K562 (cell line): ENCODE measurements around the gene SLC5A5. TPM values are rescaled to one million over a fixed set of nuclear protein-coding genes. Genes with fewer than 3 reads are reported as not detected.

Experiments used
- ATAC-seq: fragments of 200-7000 bp; cut with Tn5 transposase; 3 replicates; pipeline ENCODE4 v1.9.1; 2020; ENCODE audit warnings: moderate library complexity
- BruUV-seq: library from RNA; stranded (reverse); fragments of 400-500 nt; replicated peaks from 2 replicates; lab custom pipeline; 2021; lab: Mats Ljungman, UMichigan
- CTCF ChIA-PET: fragments of 300-600 bp; formaldehyde crosslinking; extraction: SDS; loops from one replicate; lab custom pipeline; 2021; ENCODE audit warnings: low intra/inter-chr PET ratio; lab: Yijun Ruan, JAX
- POLR2A ChIA-PET: fragments of 300-600, 350-650 bp; sonication (Branson Sonifier 250); formaldehyde crosslinking; extraction: SDS; loops from one replicate; lab custom pipeline; 2021; ENCODE audit warnings: antibody characterized with exemption, inconsistent platforms; lab: Yijun Ruan, JAX
- DNase-seq, 4 experiments: peaks; one replicate each; pipeline versions ENCODE4 v3.0.0 to v3.0.0-alpha.2; 2011 to 2018; ENCODE audit warnings: low spot score in 3 of 4, mixed read lengths in 3 of 4; ENCODE audit errors: extremely low read depth in 1 of 4
- FAIRE-seq: peaks from 2 replicates; lab custom pipeline; 2011; peaks lifted over from hg19 to GRCh38; lab: Jason Lieb, UNC
- H2AFZ ChIP-seq: 2 replicates; pipeline ENCODE4 v1.6.0; 2011; ENCODE audit warnings: low read depth, low read length, control low read depth, inconsistent platforms
- H3K27ac ChIP-seq: fragments of 200-600 bp; 3 replicates; pipeline ENCODE4 v1.8.0; 2011; ENCODE audit warnings: low read depth, mild to moderate bottlenecking, control low read depth, inconsistent platforms, low read length, moderate library complexity, mixed read lengths; ENCODE audit errors: extremely low read depth
- H3K27me3 ChIP-seq, 2 experiments: fragments of 300-600 bp in 1 of 2; 2 replicates in 1 of 2; 3 replicates in 1 of 2; pipeline versions ENCODE4 v1.6.0 to v1.8.0; 2011; ENCODE audit warnings: inconsistent platforms in 2 of 2, low read length in 2 of 2, mild to moderate bottlenecking in 1 of 2, mixed read lengths in 1 of 2, moderate library complexity in 1 of 2; ENCODE audit not compliant: control insufficient read depth in 2 of 2, insufficient read depth in 2 of 2
- H3K36me3 ChIP-seq: fragments of 300-600 bp; 3 replicates; pipeline ENCODE4 v1.8.0; 2011; ENCODE audit warnings: mild to moderate bottlenecking, low read length, inconsistent platforms; ENCODE audit not compliant: control insufficient read depth, insufficient read depth
- H3K4me1 ChIP-seq, 2 experiments: fragments of 200-600 bp in 1 of 2; replicated peaks in 1 of 2; 2 replicates in 1 of 2; 3 replicates in 1 of 2; pipeline versions ENCODE4 v1.5.1 to v1.8.0; 2011; ENCODE audit warnings: inconsistent platforms in 2 of 2, low read length in 2 of 2, mild to moderate bottlenecking in 1 of 2, mixed read lengths in 1 of 2, moderate library complexity in 1 of 2; ENCODE audit not compliant: control insufficient read depth in 2 of 2, insufficient read depth in 2 of 2
- H3K4me2 ChIP-seq: 2 replicates; pipeline ENCODE4 v1.6.1; 2011; ENCODE audit warnings: low read length, control low read depth, inconsistent platforms, mixed read lengths; ENCODE audit not compliant: insufficient read depth
- H3K4me3 ChIP-seq: fragments of 200-600 bp; sonication (generic), shearing (Covaris generic); 2 replicates; pipeline ENCODE4 v1.5.1; 2016; ENCODE audit warnings: control low read depth, inconsistent platforms
- H3K79me2 ChIP-seq: fragments of 200-600 bp; 3 replicates; pipeline ENCODE4 v1.8.0; 2011; ENCODE audit warnings: low read length, inconsistent platforms; ENCODE audit not compliant: control insufficient read depth, insufficient read depth
- H3K9ac ChIP-seq, 2 experiments: 2 replicates each; pipeline versions ENCODE4 v1.6.0 to v1.6.1; 2011; ENCODE audit warnings: low read depth in 2 of 2, low read length in 2 of 2, control low read depth in 1 of 2, inconsistent platforms in 1 of 2, mild to moderate bottlenecking in 1 of 2, mixed read lengths in 1 of 2; ENCODE audit not compliant: insufficient read depth in 1 of 2
- H3K9me1 ChIP-seq: one replicate; pipeline ENCODE4 v1.6.0; 2011; ENCODE audit warnings: inconsistent platforms, mild to moderate bottlenecking, low read length, moderate library complexity; ENCODE audit not compliant: control insufficient read depth, insufficient read depth
- H3K9me3 ChIP-seq: replicated peaks from 2 replicates; pipeline ENCODE4 v1.5.1; 2011; ENCODE audit warnings: low read depth, low read length, inconsistent platforms; ENCODE audit not compliant: control insufficient read depth, insufficient read depth
- H4K20me1 ChIP-seq: replicated peaks from 2 replicates; pipeline ENCODE4 v1.6.1; 2011; ENCODE audit warnings: low read length, inconsistent platforms, mixed read lengths; ENCODE audit not compliant: control insufficient read depth, insufficient read depth
- ADNP ChIP-seq: fragments of 200-800 bp; sonication (Bioruptor generic); IDR thresholded peaks from 2 replicates; pipeline ENCODE4 v1.6.1; 2016; ENCODE audit warnings: missing genetic modification characterization, missing compliant biosample characterization
- CBX2 ChIP-seq: fragments of 200-600 bp; sonication (generic); IDR thresholded peaks from one replicate; pipeline ENCODE4 v1.6.1; 2012; ENCODE audit warnings: mild to moderate bottlenecking, low read length, inconsistent platforms; ENCODE audit not compliant: insufficient read depth, poor library complexity, severe bottlenecking
- CGGBP1 ChIP-seq: fragments of 250-450 bp; sonication (Bioruptor Pico); IDR thresholded peaks from 2 replicates; pipeline ENCODE4 v1.9.0; 2021; ENCODE audit warnings: mild to moderate bottlenecking
- CREB3 ChIP-seq: fragments of 450-650 bp; conservative IDR thresholded peaks from 2 replicates; pipeline ENCODE4 v1.6.1; 2016; ENCODE audit warnings: missing genetic modification characterization, low read depth, mild to moderate bottlenecking, missing compliant biosample characterization, moderate library complexity
- E2F6 ChIP-seq, 2 experiments: IDR thresholded peaks; 2 replicates each; pipeline ENCODE4 v1.6.1; 2011; ENCODE audit warnings: borderline replicate concordance in 1 of 2, control low read depth in 1 of 2, low read depth in 1 of 2, low read length in 1 of 2, mild to moderate bottlenecking in 1 of 2, mixed read lengths in 1 of 2, moderate library complexity in 1 of 2; ENCODE audit not compliant: insufficient read depth in 1 of 2, insufficient read length in 1 of 2, poor library complexity in 1 of 2, severe bottlenecking in 1 of 2; ENCODE audit errors: extremely low read depth in 1 of 2
- GABPB1 ChIP-seq: sonication (generic); formaldehyde crosslinking; IDR thresholded peaks from 2 replicates; pipeline ENCODE4 v1.8.0; 2022; ENCODE audit warnings: mild to moderate bottlenecking, missing genetic modification reagents
- GTF2E2 ChIP-seq: fragments of 200-800 bp; sonication (Bioruptor generic); IDR thresholded peaks from 2 replicates; pipeline ENCODE4 v1.6.1; 2016; ENCODE audit warnings: missing genetic modification characterization, missing compliant biosample characterization
- HNRNPK ChIP-seq: fragments of 200-400 bp; formaldehyde crosslinking; IDR thresholded peaks from one replicate; pipeline ENCODE4 v1.6.1; 2018; ENCODE audit warnings: mild to moderate bottlenecking, low read depth, low read length; ENCODE audit not compliant: poor library complexity, severe bottlenecking
- JUN ChIP-seq, 2 experiments: sonication (generic) in 1 of 2; formaldehyde crosslinking in 1 of 2; IDR thresholded peaks; 2 replicates each; pipeline versions ENCODE4 v1.6.1 to v1.8.0; 2012 to 2022; ENCODE audit warnings: borderline replicate concordance in 2 of 2, mild to moderate bottlenecking in 2 of 2, improper control_type of control experiment in 1 of 2, low read depth in 1 of 2, low read length in 1 of 2, missing genetic modification reagents in 1 of 2
- KDM1A ChIP-seq, 2 experiments: fragments of 450-650 bp; IDR thresholded peaks; 2 replicates each; pipeline ENCODE4 v1.6.1; 2016; ENCODE audit warnings: mild to moderate bottlenecking in 2 of 2
- OTX1 ChIP-seq: fragments of 450-650 bp; formaldehyde crosslinking; IDR thresholded peaks from 2 replicates; pipeline ENCODE4 v1.4.0; 2022; ENCODE audit warnings: mild to moderate bottlenecking
- TCFL5 ChIP-seq: fragments of 250-450 bp; sonication (Bioruptor Pico); conservative IDR thresholded peaks from 2 replicates; pipeline ENCODE4 v1.6.1; 2021; ENCODE audit warnings: mild to moderate bottlenecking, moderate library complexity, matching md5 sums
- TRIM24 ChIP-seq, 2 experiments: fragments of 450-650 bp; IDR thresholded peaks; 2 replicates each; pipeline ENCODE4 v1.6.1; 2016
- TSC22D4 ChIP-seq: fragments of 450-650 bp; IDR thresholded peaks from 2 replicates; pipeline ENCODE4 v1.6.1; 2016; ENCODE audit warnings: missing genetic modification characterization, missing biosample characterization, control low read depth
- VEZF1 ChIP-seq: fragments of 200-800 bp; sonication (Bioruptor generic); IDR thresholded peaks from 2 replicates; pipeline ENCODE4 v1.6.1; 2017; ENCODE audit warnings: missing genetic modification characterization, missing compliant biosample characterization
- ZC3H11A ChIP-seq: IDR thresholded peaks from 2 replicates; pipeline ENCODE4 v1.6.1; 2012; ENCODE audit warnings: low read depth, low read length, improper control_type of control experiment
- ZNF175 ChIP-seq: fragments of 200-800 bp; sonication (Bioruptor generic); IDR thresholded peaks from 2 replicates; pipeline ENCODE4 v1.6.1; 2016; ENCODE audit warnings: low read depth, mild to moderate bottlenecking, missing genetic modification characterization, missing compliant biosample characterization
- ZNF408 ChIP-seq: fragments of 250-450 bp; sonication (Bioruptor Pico); IDR thresholded peaks from 2 replicates; pipeline ENCODE4 v1.4.0; 2020; ENCODE audit warnings: low read depth, mild to moderate bottlenecking, moderate library complexity
- WGBS: fragments of 100-300 bp; shearing (Covaris generic); methylation state at CpG from one replicate; pipeline ENCODE4 v1.1.6; 2016; ENCODE audit warnings: low coverage, mixed read lengths; ENCODE audit not compliant: insufficient coverage; ENCODE audit errors: missing lambda C conversion rate; 5-methylcytosine and 5-hydroxymethylcytosine counted together
- in situ Hi-C: fragments of 300-500 bp; cut with MboI; formaldehyde crosslinking; loops from 4 replicates; pipeline ENCODE4 v1.15.0; 2018; ENCODE audit warnings: inconsistent platforms, mixed read lengths
- intact Hi-C: fragments of 100-400 bp; cut with micrococcal nuclease; formaldehyde crosslinking; loops from 2 replicates; pipeline ENCODE4 v1.14.2; 2022
- polyA plus RNA-seq, 8 experiments: library from polyadenylated mRNA; depleted of rRNA in 4 of 8; stranded (reverse) in 5 of 8; unstranded in 3 of 8; fragments of >200 nt; fragmentation: Nextera tagmentation in 2 of 8; fragmentation: Illumina TruSeq in 1 of 8; extraction: Ambion mirVana in 2 of 8; extraction: Trizol in 1 of 8; gene quantifications; 2 replicates each; pipeline versions ENCODE4 v1.2.1 to v1.2.3, GENCODE V29; 2011 to 2014; ENCODE audit warnings: inconsistent platforms in 1 of 8, missing spikeins in 1 of 8
- total RNA-seq, 7 experiments: library from RNA; depleted of rRNA in 6 of 7; stranded (reverse); fragments of >200 nt in 6 of 7; fragmentation: Illumina TruSeq in 2 of 7; extraction: Trizol in 2 of 7; gene quantifications; 2 replicates each; pipeline versions ENCODE4 v1.2.1 to v1.2.3, GENCODE V29; 2011 to 2021; ENCODE audit warnings: low replicate concordance in 1 of 7

Gene SLC5A5
- total and polyA plus RNA-seq, 9 of the 15 experiments (the other 6 are each of a cell fraction or from before 2014, with no cell fraction given), result 0.10 to 0.73 (median 0.23) TPM

- CTCF ChIA-PET, result no interaction called here
- Histone ChIP-seq H3K27ac (no peak overlapping the region), H3K36me3 (no peaks in the 10 kb centered on the region), H3K9ac (peak overlapping the region in 1 of 2 experiments; percentile 96; a peak in 2 of 4 replicates), H3K27me3 (peaks cover 3 to 9% of the 10 kb centered on the region in 2 experiments; a peak in 1 of 5 replicates), H3K4me1 (peaks cover 0 to 46% of the 10 kb centered on the region in 2 experiments; a peak in 3 of 5 replicates), H3K79me2 (peaks cover 10% of the 10 kb centered on the region; the same call in 2 of the 3 replicates), H3K9me1 (peaks cover 4% of the 10 kb centered on the region), H3K9me3 (no peaks in the 10 kb centered on the region), H3K4me2 (no peak overlapping the region; the same call in 1 of the 2 replicates), H4K20me1 (no peaks in the 10 kb centered on the region), H2AFZ (no peak overlapping the region), H3K4me3 (no peak overlapping the region; the same call in 1 of the 2 replicates)
- no TSS peak for BruUV-seq
- ATAC-seq (no peak), FAIRE-seq (no peak), DNase-seq (no peak)
- POLR2A ChIA-PET, result interaction anchor here (0.6 to 3.6 kb wide), 2 partner anchors 16 to 109 kb away, joined by 3 to 22 read pairs; partner anchors contain the start of gene RPL18A
- in situ Hi-C loops (no loop called here), intact Hi-C loops (no loop called here)
- WGBS, result 70% methylated on average over 9 of the region's 9 CpGs
- TF ChIP-seq CBX2 (no peak), OTX1 (CRISPR knock-in tag) (no peak), ZC3H11A (no peak), E2F6 (IDR thresholded peaks at IDR 0.05; ENCODE audit: borderline replicate concordance in 1 of 2, extremely low read depth in 1 of 2, insufficient read depth in 1 of 2, insufficient read length in 1 of 2, low read depth in 1 of 2, low read length in 1 of 2, poor library complexity in 1 of 2, severe bottlenecking in 1 of 2) (no peak), ADNP (tag) (peak; percentile 79), TRIM24 (IDR thresholded peaks at IDR 0.05) (no peak), HNRNPK (no peak), VEZF1 (CRISPR knock-in tag) (no peak), CGGBP1 (CRISPR knock-in tag) (no peak), CREB3 (tag) (no peak), ZNF175 (no peak), TCFL5 (no peak), GTF2E2 (tag) (no peak), GABPB1 (no peak), TSC22D4 (tag) (no peak), JUN (IDR thresholded peaks at IDR 0.05; ENCODE audit: borderline replicate concordance, low read depth, low read length) (no peak), JUN (CRISPR knock-in tag; IDR thresholded peaks at IDR 0.05; ENCODE audit: borderline replicate concordance) (no peak), KDM1A (IDR thresholded peaks at IDR 0.05) (peak; percentile 80 to 84), ZNF408 (CRISPR knock-in tag) (no peak)
Measured at GRCh38 chr19:17843292-17843827, 28.4 kb upstream of the SLC5A5 start.
